A673 (cell line): ENCODE measurements around the gene OSTC.

Experiments
- CTCF ChIP-seq: fragments of 300-800, 200-600 bp; sonication (generic); conservative IDR thresholded peaks from 2 replicates; pipeline ENCODE4 v1.5.1; 2017; ENCODE audit warnings: low read depth, mild to moderate bottlenecking, antibody characterized with exemption, low read length, moderate library complexity, mixed read lengths
- EZH2 ChIP-seq: fragments of 200-600 bp; sonication (generic); IDR thresholded peaks from 2 replicates; pipeline ENCODE4 v1.6.1; 2017; ENCODE audit warnings: borderline replicate concordance, low read depth, mild to moderate bottlenecking, mixed read lengths, antibody characterized with exemption, low read length; ENCODE audit not compliant: poor library complexity, severe bottlenecking

GRCh38 chr4:108690738-108691137 is 40.3 kb downstream of the OSTC start:
- TF ChIP-seq CTCF (no peak), EZH2 (no peak)
